WTC11 (cell line): ENCODE results near the gene TRIP13. TPM values are rescaled to one million over a fixed set of nuclear protein-coding genes. Genes with fewer than 3 reads are reported as not detected.
A peak's percentile ranks its signal among the peaks of the same experiment; 100 is the strongest.

Experiments used
- ATAC-seq: fragments of 200-7000 bp; cut with Tn5 transposase; 2 replicates; pipeline ENCODE4 v1.10.0; 2021; ENCODE audit warnings: mild to moderate bottlenecking, moderate library complexity
- CTCF ChIA-PET: fragments of 300-600 bp; sonication (Branson Sonifier 250); formaldehyde crosslinking; loops from one replicate; lab custom pipeline; 2021; ENCODE audit warnings: antibody characterized with exemption; lab: Charles Lee
- POLR2A ChIA-PET: fragments of 350-600 bp; sonication (Branson Sonifier 250); formaldehyde crosslinking; loops from one replicate; lab custom pipeline; 2021; ENCODE audit warnings: antibody characterized with exemption; lab: Charles Lee
- DNase-seq: peaks from one replicate; pipeline ENCODE4 v3.0.0; 2021; ENCODE audit warnings: low spot score
- H3K27ac Mint-ChIP-seq: 2 replicates; pipeline ENCODE4 v1.8.0; 2021; ENCODE audit warnings: mixed read lengths
- H3K27me3 Mint-ChIP-seq: 2 replicates; pipeline ENCODE4 v1.8.0; 2021; ENCODE audit warnings: low read depth, mild to moderate bottlenecking, moderate library complexity, mixed read lengths
- H3K36me3 Mint-ChIP-seq: 2 replicates; pipeline ENCODE4 v1.8.0; 2021; ENCODE audit warnings: mixed read lengths
- H3K4me1 Mint-ChIP-seq: 2 replicates; pipeline ENCODE4 v1.8.0; 2022; ENCODE audit warnings: mixed read lengths
- H3K4me3 Mint-ChIP-seq: 2 replicates; pipeline ENCODE4 v1.8.0; 2021; ENCODE audit warnings: mild to moderate bottlenecking, moderate library complexity, mixed read lengths
- H3K9me3 Mint-ChIP-seq: 2 replicates; pipeline ENCODE4 v1.8.0; 2021; ENCODE audit warnings: mixed read lengths
- CREM ChIP-seq: sonication (generic); formaldehyde crosslinking; IDR thresholded peaks from 2 replicates; pipeline ENCODE4 v1.8.1; 2022; ENCODE audit warnings: mild to moderate bottlenecking, missing genetic modification reagents, moderate library complexity
- EMX1 ChIP-seq: fragments of 250-450 bp; sonication (Bioruptor Pico); IDR thresholded peaks from 2 replicates; pipeline ENCODE4 v1.8.0; 2021; ENCODE audit warnings: mild to moderate bottlenecking
- FOXJ3 ChIP-seq: sonication (generic); formaldehyde crosslinking; IDR thresholded peaks from 2 replicates; pipeline ENCODE4 v1.9.0; 2021; ENCODE audit warnings: missing genetic modification reagents, mild to moderate bottlenecking, borderline replicate concordance
- HMGA2 ChIP-seq: fragments of 250-450 bp; sonication (Bioruptor Pico); IDR thresholded peaks from 2 replicates; pipeline ENCODE4 v1.4.0; 2021; ENCODE audit warnings: mild to moderate bottlenecking, moderate library complexity
- IRF2 ChIP-seq: sonication (generic); formaldehyde crosslinking; IDR thresholded peaks from 2 replicates; pipeline ENCODE4 v1.8.0; 2022; ENCODE audit warnings: low read depth, missing genetic modification reagents, borderline replicate concordance
- NR1H2 ChIP-seq: sonication (generic); formaldehyde crosslinking; IDR thresholded peaks from 2 replicates; pipeline ENCODE4 v1.9.0; 2021; ENCODE audit warnings: mild to moderate bottlenecking, moderate library complexity, missing genetic modification reagents
- SMAD3 ChIP-seq: sonication (generic); formaldehyde crosslinking; IDR thresholded peaks from 2 replicates; pipeline ENCODE4 v1.8.0; 2022; ENCODE audit warnings: missing genetic modification reagents, mild to moderate bottlenecking, borderline replicate concordance
- TEAD1 ChIP-seq: sonication (generic); formaldehyde crosslinking; IDR thresholded peaks from 2 replicates; pipeline ENCODE4 v1.8.0; 2022; ENCODE audit warnings: mild to moderate bottlenecking, missing genetic modification reagents
- ZNF121 ChIP-seq: sonication (generic); formaldehyde crosslinking; IDR thresholded peaks from 2 replicates; pipeline ENCODE4 v1.8.0; 2023; ENCODE audit warnings: missing genetic modification reagents
- ZNF416 ChIP-seq: fragments of 250-450 bp; sonication (Bioruptor Pico); IDR thresholded peaks from 2 replicates; pipeline ENCODE4 v1.9.0; 2021; ENCODE audit warnings: mild to moderate bottlenecking, inconsistent platforms
- ZNF671 ChIP-seq: fragments of 250-450 bp; sonication (Bioruptor Pico); IDR thresholded peaks from 2 replicates; pipeline ENCODE4 v1.8.0; 2021; ENCODE audit warnings: mild to moderate bottlenecking
- total RNA-seq: library from RNA; stranded (reverse); gene quantifications from 3 replicates; pipeline ENCODE4 v1.2.3, GENCODE V29; 2021
- TF ChIP-seq, protein P1 (sequence below): sonication (generic); formaldehyde crosslinking; IDR thresholded peaks from 2 replicates; pipeline ENCODE4 v1.8.0; 2023; ENCODE audit warnings: missing genetic modification reagents, mild to moderate bottlenecking, borderline replicate concordance
- TF ChIP-seq, protein P2 (sequence below): sonication (generic); formaldehyde crosslinking; IDR thresholded peaks from 2 replicates; pipeline ENCODE4 v1.8.1; 2022; ENCODE audit warnings: mild to moderate bottlenecking, missing genetic modification reagents, moderate library complexity, borderline replicate concordance
- TF ChIP-seq, protein P3 (sequence below): fragments of 250-450 bp; sonication (Bioruptor Pico); IDR thresholded peaks from 2 replicates; pipeline ENCODE4 v2.1.2; 2022; ENCODE audit warnings: mild to moderate bottlenecking, moderate library complexity
- TF ChIP-seq, protein P4 (sequence below): sonication (generic); formaldehyde crosslinking; IDR thresholded peaks from 2 replicates; pipeline ENCODE4 v1.8.0; 2022; ENCODE audit warnings: mild to moderate bottlenecking, missing genetic modification reagents

Gene TRIP13
- total RNA-seq, 1 experiment from 2014 or later: 33.7 TPM

DNA sequence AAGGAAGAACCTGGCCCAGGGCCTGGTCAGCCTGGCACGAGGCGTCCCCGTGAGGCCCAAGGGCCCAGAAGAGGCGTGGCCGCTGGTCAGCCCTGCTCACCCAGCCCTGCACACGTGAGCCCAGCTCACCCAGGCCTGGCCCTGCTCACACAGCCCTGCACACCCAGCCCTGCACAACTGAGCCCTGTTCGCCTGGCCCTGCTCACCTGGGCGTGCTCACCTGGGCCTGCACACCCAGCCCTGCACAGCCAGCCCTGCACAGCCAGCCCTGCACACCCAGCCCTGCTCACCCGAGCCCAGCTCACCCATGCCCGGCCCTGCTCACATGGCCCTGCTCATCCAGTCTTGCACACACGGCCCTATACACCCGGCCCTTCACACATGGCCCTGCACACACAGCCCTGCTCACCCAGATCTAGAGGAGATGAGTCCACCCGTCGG lies 44.0 kb upstream of the TRIP13 start:
- ATAC-seq: no peak
- H3K36me3 Mint-ChIP-seq: peaks cover 2% of the 10 kb centered on the region; the same call in 1 of the 2 replicates
- H3K27ac Mint-ChIP-seq: no peak overlapping the region
- no peak overlapping the region for H3K4me3 Mint-ChIP-seq
- no peaks in the 10 kb centered on the region for H3K4me1 Mint-ChIP-seq
- H3K27me3 Mint-ChIP-seq: no peaks in the 10 kb centered on the region
- CTCF ChIA-PET: no interaction called here
- TF ChIP-seq HMGA2 (CRISPR knock-in tag) (no peak), IRF2 (CRISPR knock-in tag) (no peak), ZNF121 (CRISPR knock-in tag) (no peak), EMX1 (CRISPR knock-in tag) (no peak), ZNF416 (CRISPR knock-in tag) (no peak), FOXJ3 (no peak), TEAD1 (CRISPR knock-in tag) (no peak), CREM (CRISPR knock-in tag) (no peak)
- TF ChIP-seq, protein P1, sequence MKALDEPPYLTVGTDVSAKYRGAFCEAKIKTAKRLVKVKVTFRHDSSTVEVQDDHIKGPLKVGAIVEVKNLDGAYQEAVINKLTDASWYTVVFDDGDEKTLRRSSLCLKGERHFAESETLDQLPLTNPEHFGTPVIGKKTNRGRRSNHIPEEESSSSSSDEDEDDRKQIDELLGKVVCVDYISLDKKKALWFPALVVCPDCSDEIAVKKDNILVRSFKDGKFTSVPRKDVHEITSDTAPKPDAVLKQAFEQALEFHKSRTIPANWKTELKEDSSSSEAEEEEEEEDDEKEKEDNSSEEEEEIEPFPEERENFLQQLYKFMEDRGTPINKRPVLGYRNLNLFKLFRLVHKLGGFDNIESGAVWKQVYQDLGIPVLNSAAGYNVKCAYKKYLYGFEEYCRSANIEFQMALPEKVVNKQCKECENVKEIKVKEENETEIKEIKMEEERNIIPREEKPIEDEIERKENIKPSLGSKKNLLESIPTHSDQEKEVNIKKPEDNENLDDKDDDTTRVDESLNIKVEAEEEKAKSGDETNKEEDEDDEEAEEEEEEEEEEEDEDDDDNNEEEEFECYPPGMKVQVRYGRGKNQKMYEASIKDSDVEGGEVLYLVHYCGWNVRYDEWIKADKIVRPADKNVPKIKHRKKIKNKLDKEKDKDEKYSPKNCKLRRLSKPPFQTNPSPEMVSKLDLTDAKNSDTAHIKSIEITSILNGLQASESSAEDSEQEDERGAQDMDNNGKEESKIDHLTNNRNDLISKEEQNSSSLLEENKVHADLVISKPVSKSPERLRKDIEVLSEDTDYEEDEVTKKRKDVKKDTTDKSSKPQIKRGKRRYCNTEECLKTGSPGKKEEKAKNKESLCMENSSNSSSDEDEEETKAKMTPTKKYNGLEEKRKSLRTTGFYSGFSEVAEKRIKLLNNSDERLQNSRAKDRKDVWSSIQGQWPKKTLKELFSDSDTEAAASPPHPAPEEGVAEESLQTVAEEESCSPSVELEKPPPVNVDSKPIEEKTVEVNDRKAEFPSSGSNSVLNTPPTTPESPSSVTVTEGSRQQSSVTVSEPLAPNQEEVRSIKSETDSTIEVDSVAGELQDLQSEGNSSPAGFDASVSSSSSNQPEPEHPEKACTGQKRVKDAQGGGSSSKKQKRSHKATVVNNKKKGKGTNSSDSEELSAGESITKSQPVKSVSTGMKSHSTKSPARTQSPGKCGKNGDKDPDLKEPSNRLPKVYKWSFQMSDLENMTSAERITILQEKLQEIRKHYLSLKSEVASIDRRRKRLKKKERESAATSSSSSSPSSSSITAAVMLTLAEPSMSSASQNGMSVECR (CRISPR knock-in tag): no peak
- TF ChIP-seq, protein P2, sequence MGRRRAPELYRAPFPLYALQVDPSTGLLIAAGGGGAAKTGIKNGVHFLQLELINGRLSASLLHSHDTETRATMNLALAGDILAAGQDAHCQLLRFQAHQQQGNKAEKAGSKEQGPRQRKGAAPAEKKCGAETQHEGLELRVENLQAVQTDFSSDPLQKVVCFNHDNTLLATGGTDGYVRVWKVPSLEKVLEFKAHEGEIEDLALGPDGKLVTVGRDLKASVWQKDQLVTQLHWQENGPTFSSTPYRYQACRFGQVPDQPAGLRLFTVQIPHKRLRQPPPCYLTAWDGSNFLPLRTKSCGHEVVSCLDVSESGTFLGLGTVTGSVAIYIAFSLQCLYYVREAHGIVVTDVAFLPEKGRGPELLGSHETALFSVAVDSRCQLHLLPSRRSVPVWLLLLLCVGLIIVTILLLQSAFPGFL (CRISPR knock-in tag): no peak
- TF ChIP-seq, all 79 proteins: peak for 0
- H3K9me3 Mint-ChIP-seq: no peaks in the 10 kb centered on the region
- DNase-seq: peak; percentile 3
- POLR2A ChIA-PET: no interaction called here

DNA sequence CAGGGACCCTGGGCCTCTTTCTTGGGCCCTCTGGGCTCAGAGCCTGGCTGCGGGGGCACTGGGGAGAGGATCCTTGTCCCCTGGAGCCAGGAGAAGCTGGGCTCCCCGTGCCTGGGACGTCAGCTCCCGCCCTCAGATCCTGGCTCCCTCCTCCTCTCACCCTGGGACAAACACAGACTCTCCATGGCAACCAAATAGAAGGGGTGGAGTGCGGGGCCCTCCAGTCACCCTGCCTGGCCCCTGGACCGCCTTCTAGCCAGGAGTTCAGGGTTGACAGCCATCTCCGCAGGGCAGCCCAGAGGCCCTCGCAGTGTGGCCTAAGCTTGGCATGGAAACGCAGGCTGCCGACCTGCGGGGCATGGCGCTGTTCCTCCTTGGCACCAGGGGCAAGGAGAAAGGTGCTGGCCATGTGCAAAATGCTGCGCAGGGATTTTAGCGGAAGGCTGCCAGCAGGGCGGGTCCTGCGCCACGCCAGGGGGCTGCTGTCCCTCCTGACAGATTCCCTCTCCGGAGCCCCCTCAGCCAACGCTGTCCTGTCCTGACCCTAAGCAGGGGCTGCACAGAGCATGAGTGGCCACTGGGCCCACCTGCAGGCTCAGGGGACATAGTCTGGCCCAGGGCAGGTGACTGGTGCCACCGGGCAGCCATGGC lies 42.9 kb upstream of the TRIP13 start:
- no peak overlapping the region for H3K4me3 Mint-ChIP-seq
- no peak overlapping the region for H3K27ac Mint-ChIP-seq
- DNase-seq (peak; percentile 9), ATAC-seq (no peak; the same call in 1 of the 2 replicates)
- no peaks in the 10 kb centered on the region for H3K9me3 Mint-ChIP-seq
- no peaks in the 10 kb centered on the region; the same call in 1 of the 2 replicates for H3K27me3 Mint-ChIP-seq
- TF ChIP-seq ZNF416 (CRISPR knock-in tag): no peak
- TF ChIP-seq ZNF671: no peak
- TF ChIP-seq, protein P3, sequence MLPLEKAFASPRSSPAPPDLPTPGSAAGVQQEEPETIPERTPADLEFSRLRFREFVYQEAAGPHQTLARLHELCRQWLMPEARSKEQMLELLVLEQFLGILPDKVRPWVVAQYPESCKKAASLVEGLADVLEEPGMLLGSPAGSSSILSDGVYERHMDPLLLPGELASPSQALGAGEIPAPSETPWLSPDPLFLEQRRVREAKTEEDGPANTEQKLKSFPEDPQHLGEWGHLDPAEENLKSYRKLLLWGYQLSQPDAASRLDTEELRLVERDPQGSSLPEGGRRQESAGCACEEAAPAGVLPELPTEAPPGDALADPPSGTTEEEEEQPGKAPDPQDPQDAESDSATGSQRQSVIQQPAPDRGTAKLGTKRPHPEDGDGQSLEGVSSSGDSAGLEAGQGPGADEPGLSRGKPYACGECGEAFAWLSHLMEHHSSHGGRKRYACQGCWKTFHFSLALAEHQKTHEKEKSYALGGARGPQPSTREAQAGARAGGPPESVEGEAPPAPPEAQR (CRISPR knock-in tag): no peak
- TF ChIP-seq, protein P4, sequence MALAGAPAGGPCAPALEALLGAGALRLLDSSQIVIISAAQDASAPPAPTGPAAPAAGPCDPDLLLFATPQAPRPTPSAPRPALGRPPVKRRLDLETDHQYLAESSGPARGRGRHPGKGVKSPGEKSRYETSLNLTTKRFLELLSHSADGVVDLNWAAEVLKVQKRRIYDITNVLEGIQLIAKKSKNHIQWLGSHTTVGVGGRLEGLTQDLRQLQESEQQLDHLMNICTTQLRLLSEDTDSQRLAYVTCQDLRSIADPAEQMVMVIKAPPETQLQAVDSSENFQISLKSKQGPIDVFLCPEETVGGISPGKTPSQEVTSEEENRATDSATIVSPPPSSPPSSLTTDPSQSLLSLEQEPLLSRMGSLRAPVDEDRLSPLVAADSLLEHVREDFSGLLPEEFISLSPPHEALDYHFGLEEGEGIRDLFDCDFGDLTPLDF (CRISPR knock-in tag): no peak
- no peak for TF ChIP-seq FOXJ3
- TF ChIP-seq SMAD3 (CRISPR knock-in tag): no peak
- no peak for TF ChIP-seq NR1H2 (CRISPR knock-in tag)
- ChIA-PET POLR2A (no interaction called here), CTCF (no interaction called here)
- peaks cover 2% of the 10 kb centered on the region; the same call in 1 of the 2 replicates for H3K36me3 Mint-ChIP-seq
- H3K4me1 Mint-ChIP-seq: no peaks in the 10 kb centered on the region
